ENCODE data around the gene BRAP. TPM values are rescaled to one million over a fixed set of nuclear protein-coding genes. Genes with fewer than 3 reads are reported as not detected.

The BRAP gene
- total RNA-seq, 1 donor from 2014 or later: 21.0 TPM

GRCh38 chr12:111616177-111616623 lies 69.6 kb downstream of the BRAP start:
- intact Hi-C loops (cut with micrococcal nuclease): no loop called here

GRCh38 chr12:111607239-111607638 lies 78.5 kb downstream of the BRAP start:
- intact Hi-C loops (cut with micrococcal nuclease): loop anchor here (10.0 kb wide), 1 partner anchor 798 kb away; the partner anchor contains the start of gene RPL6

GRCh38 chr12:111606767-111607230 lies 79.0 kb downstream of the BRAP start:
- intact Hi-C loops (cut with micrococcal nuclease): loop anchor here (10.0 kb wide), 1 partner anchor 798 kb away; the partner anchor contains the start of gene RPL6

GRCh38 chr12:111605911-111606766 lies 79.6 kb downstream of the BRAP start:
- intact Hi-C loops (cut with micrococcal nuclease): loop anchor here (10.0 kb wide), 1 partner anchor 799 kb away; the partner anchor contains the start of gene RPL6

- intact Hi-C loops (cut with micrococcal nuclease): loop anchor here (10.0 kb wide), 1 partner anchor 802 kb away; the partner anchor contains the start of gene RPL6
These were observed 82.9 kb downstream of the BRAP start for GRCh38 chr12:111602857-111603256.

GRCh38 chr12:111602348-111602747 lies 83.4 kb downstream of the BRAP start:
- intact Hi-C loops (cut with micrococcal nuclease): loop anchor here (10.0 kb wide), 1 partner anchor 802 kb away; the partner anchor contains the start of gene RPL6

GRCh38 chr12:111600986-111601385 lies 84.8 kb downstream of the BRAP start:
- intact Hi-C loops (cut with micrococcal nuclease): loop anchor here (10.0 kb wide), 1 partner anchor 804 kb away; the partner anchor contains the start of gene RPL6

- intact Hi-C loops (cut with micrococcal nuclease): loop anchor here (10.0 kb wide), 1 partner anchor 805 kb away; the partner anchor contains the start of gene RPL6
These were observed 85.5 kb downstream of the BRAP start for GRCh38 chr12:111600205-111600642.

GRCh38 chr12:111599453-111600204 lies 86.1 kb downstream of the BRAP start:
- intact Hi-C loops (cut with micrococcal nuclease): loop anchor here (2.0 to 10.0 kb wide), 5 partner anchors 52 to 805 kb away; partner anchors contain the start of genes ACAD10, MAPKAPK5, RPL6 and SH2B3

GRCh38 chr12:111598637-111599452 lies 86.9 kb downstream of the BRAP start, which contains the start of gene ATXN2:
Gene ATXN2 (minus strand): TSS chr12:111599315. CDS start chr12:111599034, 281 bp downstream.
- intact Hi-C loops (cut with micrococcal nuclease): loop anchor here (2.0 to 5.0 kb wide), 4 partner anchors 52 to 243 kb away; partner anchors contain the start of genes ACAD10, MAPKAPK5 and SH2B3

GRCh38 chr12:111597831-111598636 lies 87.7 kb downstream of the BRAP start:
- intact Hi-C loops (cut with micrococcal nuclease): loop anchor here (2.0 to 5.0 kb wide), 4 partner anchors 51 to 244 kb away; partner anchors contain the start of genes ACAD10, MAPKAPK5 and SH2B3

GRCh38 chr12:111596985-111597830 lies 88.5 kb downstream of the BRAP start:
- intact Hi-C loops (cut with micrococcal nuclease): loop anchor here (5.0 kb wide), 2 partner anchors 50 to 245 kb away; partner anchors contain the start of gene MAPKAPK5

GRCh38 chr12:111595341-111595835 lies 90.4 kb downstream of the BRAP start:
- intact Hi-C loops (cut with micrococcal nuclease): loop anchor here (5.0 kb wide), 2 partner anchors 48 to 247 kb away; partner anchors contain the start of gene MAPKAPK5

Other genes with a start within 250 kb of the BRAP start
- 43.7 and 45.3 TPM in 2 replicates for gene ATXN2, start 86.6 kb downstream of the BRAP start, total RNA-seq
- gene ACAD10, start 97 bp upstream of the BRAP start, total RNA-seq: 28.4 and 29.7 TPM in 2 replicates
- gene ALDH2, start 81.0 kb upstream of the BRAP start, total RNA-seq: 0.52 and 0.57 TPM in 2 replicates
- 47.9 and 48.0 TPM in 2 replicates for gene MAPKAPK5, start 156.3 kb upstream of the BRAP start, total RNA-seq

Data from T-helper 2 cell treated with Interferon-gamma antibody and Interleukin-4, amounts not matched to agents 100 ng/mL and 5 ng/mL, for 36 hours (primary cell).